HepG2 (cell line): ENCODE results near the gene STK38L. TPM values are rescaled to one million over a fixed set of nuclear protein-coding genes. Genes with fewer than 3 reads are reported as not detected.

Experiments used
- CENPX ChIP-seq: sonication (generic); formaldehyde crosslinking; IDR thresholded peaks from 2 replicates; pipeline ENCODE4 v1.9.0; 2021; ENCODE audit warnings: mild to moderate bottlenecking, missing genetic modification reagents, moderate library complexity
- GPN1 ChIP-seq: sonication (generic); formaldehyde crosslinking; IDR thresholded peaks from 2 replicates; pipeline ENCODE4 v1.5.1; 2020; ENCODE audit warnings: missing genetic modification reagents, borderline replicate concordance
- HNRNPL ChIP-seq: fragments of 200-400 bp; formaldehyde crosslinking; IDR thresholded peaks from 2 replicates; pipeline ENCODE4 v1.6.1; 2017; ENCODE audit warnings: mild to moderate bottlenecking, low read depth, low read length
- KDM1A ChIP-seq: IDR thresholded peaks from 2 replicates; pipeline ENCODE4 v1.6.1; 2016; ENCODE audit warnings: missing compliant biosample characterization
- KDM5A ChIP-seq: fragments of 200-600 bp; sonication (generic); IDR thresholded peaks from 2 replicates; pipeline ENCODE4 v1.7.0; 2018; ENCODE audit warnings: antibody characterized with exemption, mild to moderate bottlenecking, low read length, borderline replicate concordance
- NFKB2 ChIP-seq: sonication (generic); formaldehyde crosslinking; IDR thresholded peaks from 2 replicates; pipeline ENCODE4 v1.4.0; 2020; ENCODE audit warnings: missing genetic modification reagents, borderline replicate concordance
- PHF20 ChIP-seq: sonication (generic); formaldehyde crosslinking; IDR thresholded peaks from 2 replicates; pipeline ENCODE4 v1.5.0; 2020; ENCODE audit warnings: mild to moderate bottlenecking, missing genetic modification reagents
- POGZ ChIP-seq: sonication (generic); formaldehyde crosslinking; IDR thresholded peaks from 2 replicates; pipeline ENCODE4 v1.4.0; 2020; ENCODE audit warnings: mild to moderate bottlenecking, missing genetic modification reagents
- POLR2A ChIP-seq, 2 experiments: IDR thresholded peaks; 2 replicates each; pipeline ENCODE4 v1.6.1; 2011; ENCODE audit warnings: low read depth in 2 of 2, low read length in 2 of 2, mild to moderate bottlenecking in 1 of 2, moderate library complexity in 1 of 2; ENCODE audit not compliant: insufficient read depth in 1 of 2
- SNAI1 ChIP-seq: sonication (generic); formaldehyde crosslinking; IDR thresholded peaks from 2 replicates; pipeline ENCODE4 v1.5.0; 2020; ENCODE audit warnings: mild to moderate bottlenecking, missing genetic modification reagents, borderline replicate concordance
- SRY ChIP-seq: sonication (generic); formaldehyde crosslinking; IDR thresholded peaks from 2 replicates; pipeline ENCODE4 v1.8.0; 2022; ENCODE audit warnings: mild to moderate bottlenecking, missing genetic modification reagents
- SYNCRIP ChIP-seq: fragments of 200-400 bp; formaldehyde crosslinking; IDR thresholded peaks from 2 replicates; pipeline ENCODE4 v1.6.1; 2018; ENCODE audit warnings: mild to moderate bottlenecking, low read depth, low read length; ENCODE audit not compliant: insufficient read depth
- ZBTB20 ChIP-seq: sonication (generic); formaldehyde crosslinking; IDR thresholded peaks from 2 replicates; pipeline ENCODE4 v1.8.1; 2023; ENCODE audit warnings: missing genetic modification reagents, low read depth, mild to moderate bottlenecking, borderline replicate concordance
- ZKSCAN5 ChIP-seq: sonication (generic); formaldehyde crosslinking; IDR thresholded peaks from 2 replicates; pipeline ENCODE4 v1.5.1; 2020; ENCODE audit warnings: mild to moderate bottlenecking, missing genetic modification reagents
- ZNF331 ChIP-seq: sonication (generic); formaldehyde crosslinking; IDR thresholded peaks from 2 replicates; pipeline ENCODE4 v1.4.0; 2020; ENCODE audit warnings: missing genetic modification reagents
- ZNF460 ChIP-seq: sonication (generic); formaldehyde crosslinking; IDR thresholded peaks from 2 replicates; pipeline ENCODE4 v1.5.1; 2020; ENCODE audit warnings: missing genetic modification reagents, mild to moderate bottlenecking, borderline replicate concordance
- ZNF776 ChIP-seq: sonication (generic); formaldehyde crosslinking; IDR thresholded peaks from 2 replicates; pipeline ENCODE4 v1.4.0; 2020; ENCODE audit warnings: mild to moderate bottlenecking, missing genetic modification reagents
- polyA plus RNA-seq, 8 experiments: library from polyadenylated mRNA; depleted of rRNA in 3 of 8; stranded (reverse) in 7 of 8; unstranded in 1 of 8; fragments of >200 nt; fragmentation: Illumina TruSeq in 4 of 8; extraction: Trizol in 4 of 8; gene quantifications; 2 replicates each; pipeline versions ENCODE4 v1.2.1 to v1.2.3, GENCODE V29; 2011 to 2016; ENCODE audit warnings: low read depth in 4 of 8, missing spikeins in 1 of 8, mixed read lengths in 1 of 8; ENCODE audit not compliant: insufficient read depth in 1 of 8
- total RNA-seq, 5 experiments: library from RNA; depleted of rRNA; stranded (reverse); fragments of >200 nt; fragmentation: Illumina TruSeq; extraction: Trizol; gene quantifications; 2 replicates each; pipeline ENCODE4 v1.2.3, GENCODE V29; 2016; ENCODE audit warnings: low read depth in 1 of 5
- TF ChIP-seq, protein P1 (sequence below): sonication (generic); formaldehyde crosslinking; IDR thresholded peaks from 2 replicates; pipeline ENCODE4 v1.4.0; 2020; ENCODE audit warnings: missing genetic modification reagents, borderline replicate concordance
- TF ChIP-seq, protein P2 (sequence below): sonication (generic); formaldehyde crosslinking; IDR thresholded peaks from 2 replicates; pipeline ENCODE4 v1.4.0; 2020; ENCODE audit warnings: missing genetic modification reagents, borderline replicate concordance
- TF ChIP-seq, protein P3 (sequence below): sonication (generic); formaldehyde crosslinking; IDR thresholded peaks from 2 replicates; pipeline ENCODE4 v1.8.0; 2022; ENCODE audit warnings: mild to moderate bottlenecking, missing genetic modification reagents, moderate library complexity
- TF ChIP-seq, protein P4 (sequence below): sonication (generic); formaldehyde crosslinking; IDR thresholded peaks from 2 replicates; pipeline ENCODE4 v1.4.0; 2020; ENCODE audit warnings: mild to moderate bottlenecking, low read depth, missing genetic modification reagents

The STK38L gene
- total and polyA plus RNA-seq, 2 of the 13 experiments (the other 11 are each of a cell fraction or from before 2014, with no cell fraction given), result 6.1 to 26.4 TPM

DNA sequence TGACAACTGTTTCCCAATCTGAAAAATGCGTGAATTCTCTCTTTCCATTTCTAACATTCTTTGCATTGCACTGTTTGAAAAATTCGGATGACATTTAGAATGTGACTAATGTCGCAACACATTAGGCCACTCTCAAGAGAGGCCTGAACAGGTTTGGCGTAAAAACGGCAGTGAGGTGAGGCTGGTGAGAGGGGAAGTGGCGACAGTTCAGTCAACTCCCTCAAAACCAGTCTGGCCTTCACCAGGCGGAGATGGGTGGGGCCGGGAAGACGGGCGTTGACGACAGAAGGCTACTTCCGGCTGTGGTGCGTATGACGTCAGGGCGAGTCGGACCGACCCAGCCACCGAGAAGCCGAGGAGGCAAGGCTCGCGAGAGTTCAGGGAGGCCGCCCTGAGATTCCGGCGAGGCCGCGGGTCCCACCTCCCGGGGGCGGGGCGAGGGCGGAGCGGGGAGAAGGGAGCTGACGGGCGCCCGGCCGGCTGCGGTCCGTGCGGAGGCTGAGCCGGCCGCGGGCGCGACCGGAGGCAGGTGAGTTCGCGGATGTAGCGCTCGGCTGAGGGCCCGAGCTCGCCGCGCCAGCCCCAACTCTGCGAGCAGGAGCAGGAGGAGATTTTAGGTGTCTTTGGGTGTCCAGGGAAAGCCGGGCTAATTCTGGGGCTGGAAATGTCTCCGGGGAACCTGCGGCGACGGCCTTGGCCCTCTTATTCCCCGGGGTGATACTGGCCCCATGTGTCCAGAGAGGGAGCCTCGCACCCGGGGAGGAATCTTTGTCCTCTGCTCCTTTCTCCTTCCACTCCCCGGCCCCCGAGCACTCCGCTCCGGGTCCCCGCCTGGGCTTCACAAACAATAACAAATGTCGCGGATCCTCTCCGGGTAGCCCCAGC, at the start of gene STK38L (continued):
- peak; percentile 67; the same call in 1 of the 2 replicates for TF ChIP-seq NFKB2
- TF ChIP-seq, protein P1, sequence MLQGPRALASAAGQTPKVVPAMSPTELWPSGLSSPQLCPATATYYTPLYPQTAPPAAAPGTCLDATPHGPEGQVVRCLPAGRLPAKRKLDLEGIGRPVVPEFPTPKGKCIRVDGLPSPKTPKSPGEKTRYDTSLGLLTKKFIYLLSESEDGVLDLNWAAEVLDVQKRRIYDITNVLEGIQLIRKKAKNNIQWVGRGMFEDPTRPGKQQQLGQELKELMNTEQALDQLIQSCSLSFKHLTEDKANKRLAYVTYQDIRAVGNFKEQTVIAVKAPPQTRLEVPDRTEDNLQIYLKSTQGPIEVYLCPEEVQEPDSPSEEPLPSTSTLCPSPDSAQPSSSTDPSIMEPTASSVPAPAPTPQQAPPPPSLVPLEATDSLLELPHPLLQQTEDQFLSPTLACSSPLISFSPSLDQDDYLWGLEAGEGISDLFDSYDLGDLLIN (CRISPR knock-in tag), result 0 out of 2 replicates have a peak, but pooled peaks have one; percentile 41
- TF ChIP-seq ZKSCAN5, result no peak
- TF ChIP-seq ZNF460 (CRISPR knock-in tag), result no peak
- no peak for TF ChIP-seq CENPX
- TF ChIP-seq PHF20 (CRISPR knock-in tag), result peak; percentile 85
- TF ChIP-seq ZNF331 (CRISPR knock-in tag), result peak; percentile 88
- no peak for TF ChIP-seq GPN1 (CRISPR knock-in tag)
- TF ChIP-seq HNRNPL, result no peak
- TF ChIP-seq, protein P2, sequence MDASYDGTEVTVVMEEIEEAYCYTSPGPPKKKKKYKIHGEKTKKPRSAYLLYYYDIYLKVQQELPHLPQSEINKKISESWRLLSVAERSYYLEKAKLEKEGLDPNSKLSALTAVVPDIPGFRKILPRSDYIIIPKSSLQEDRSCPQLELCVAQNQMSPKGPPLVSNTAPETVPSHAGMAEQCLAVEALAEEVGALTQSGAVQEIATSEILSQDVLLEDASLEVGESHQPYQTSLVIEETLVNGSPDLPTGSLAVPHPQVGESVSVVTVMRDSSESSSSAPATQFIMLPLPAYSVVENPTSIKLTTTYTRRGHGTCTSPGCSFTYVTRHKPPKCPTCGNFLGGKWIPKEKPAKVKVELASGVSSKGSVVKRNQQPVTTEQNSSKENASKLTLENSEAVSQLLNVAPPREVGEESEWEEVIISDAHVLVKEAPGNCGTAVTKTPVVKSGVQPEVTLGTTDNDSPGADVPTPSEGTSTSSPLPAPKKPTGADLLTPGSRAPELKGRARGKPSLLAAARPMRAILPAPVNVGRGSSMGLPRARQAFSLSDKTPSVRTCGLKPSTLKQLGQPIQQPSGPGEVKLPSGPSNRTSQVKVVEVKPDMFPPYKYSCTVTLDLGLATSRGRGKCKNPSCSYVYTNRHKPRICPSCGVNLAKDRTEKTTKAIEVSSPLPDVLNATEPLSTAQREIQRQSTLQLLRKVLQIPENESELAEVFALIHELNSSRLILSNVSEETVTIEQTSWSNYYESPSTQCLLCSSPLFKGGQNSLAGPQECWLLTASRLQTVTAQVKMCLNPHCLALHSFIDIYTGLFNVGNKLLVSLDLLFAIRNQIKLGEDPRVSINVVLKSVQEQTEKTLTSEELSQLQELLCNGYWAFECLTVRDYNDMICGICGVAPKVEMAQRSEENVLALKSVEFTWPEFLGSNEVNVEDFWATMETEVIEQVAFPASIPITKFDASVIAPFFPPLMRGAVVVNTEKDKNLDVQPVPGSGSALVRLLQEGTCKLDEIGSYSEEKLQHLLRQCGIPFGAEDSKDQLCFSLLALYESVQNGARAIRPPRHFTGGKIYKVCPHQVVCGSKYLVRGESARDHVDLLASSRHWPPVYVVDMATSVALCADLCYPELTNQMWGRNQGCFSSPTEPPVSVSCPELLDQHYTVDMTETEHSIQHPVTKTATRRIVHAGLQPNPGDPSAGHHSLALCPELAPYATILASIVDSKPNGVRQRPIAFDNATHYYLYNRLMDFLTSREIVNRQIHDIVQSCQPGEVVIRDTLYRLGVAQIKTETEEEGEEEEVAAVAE (CRISPR knock-in tag), result no peak
- TF ChIP-seq POLR2A (IDR thresholded peaks at IDR 0.05; ENCODE audit: insufficient read depth in 1 of 2, low read depth in 2 of 2, low read length in 2 of 2), result peak; percentile 93 to 95
- TF ChIP-seq SNAI1 (CRISPR knock-in tag), result no peak
- TF ChIP-seq SYNCRIP, result no peak
- peak; percentile 58; the same call in 1 of the 2 replicates for TF ChIP-seq KDM1A (CRISPR knock-in tag)
- no peak for TF ChIP-seq ZBTB20
- TF ChIP-seq KDM5A, result no peak
- TF ChIP-seq, protein P3, sequence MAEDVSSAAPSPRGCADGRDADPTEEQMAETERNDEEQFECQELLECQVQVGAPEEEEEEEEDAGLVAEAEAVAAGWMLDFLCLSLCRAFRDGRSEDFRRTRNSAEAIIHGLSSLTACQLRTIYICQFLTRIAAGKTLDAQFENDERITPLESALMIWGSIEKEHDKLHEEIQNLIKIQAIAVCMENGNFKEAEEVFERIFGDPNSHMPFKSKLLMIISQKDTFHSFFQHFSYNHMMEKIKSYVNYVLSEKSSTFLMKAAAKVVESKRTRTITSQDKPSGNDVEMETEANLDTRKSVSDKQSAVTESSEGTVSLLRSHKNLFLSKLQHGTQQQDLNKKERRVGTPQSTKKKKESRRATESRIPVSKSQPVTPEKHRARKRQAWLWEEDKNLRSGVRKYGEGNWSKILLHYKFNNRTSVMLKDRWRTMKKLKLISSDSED (CRISPR knock-in tag), result no peak
- 0 out of 2 replicates have a peak, but pooled peaks have one; percentile 12 for TF ChIP-seq SRY (CRISPR knock-in tag)
- peak; percentile 74; the same call in 1 of the 2 replicates for TF ChIP-seq ZNF776 (CRISPR knock-in tag)
- peak; percentile 100 for TF ChIP-seq POGZ (CRISPR knock-in tag)
- TF ChIP-seq, protein P4, sequence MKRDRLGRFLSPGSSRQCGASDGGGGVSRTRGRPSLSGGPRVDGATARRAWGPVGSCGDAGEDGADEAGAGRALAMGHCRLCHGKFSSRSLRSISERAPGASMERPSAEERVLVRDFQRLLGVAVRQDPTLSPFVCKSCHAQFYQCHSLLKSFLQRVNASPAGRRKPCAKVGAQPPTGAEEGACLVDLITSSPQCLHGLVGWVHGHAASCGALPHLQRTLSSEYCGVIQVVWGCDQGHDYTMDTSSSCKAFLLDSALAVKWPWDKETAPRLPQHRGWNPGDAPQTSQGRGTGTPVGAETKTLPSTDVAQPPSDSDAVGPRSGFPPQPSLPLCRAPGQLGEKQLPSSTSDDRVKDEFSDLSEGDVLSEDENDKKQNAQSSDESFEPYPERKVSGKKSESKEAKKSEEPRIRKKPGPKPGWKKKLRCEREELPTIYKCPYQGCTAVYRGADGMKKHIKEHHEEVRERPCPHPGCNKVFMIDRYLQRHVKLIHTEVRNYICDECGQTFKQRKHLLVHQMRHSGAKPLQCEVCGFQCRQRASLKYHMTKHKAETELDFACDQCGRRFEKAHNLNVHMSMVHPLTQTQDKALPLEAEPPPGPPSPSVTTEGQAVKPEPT (CRISPR knock-in tag), result no peak; the same call in 1 of the 2 replicates
